HS-27A (cell line): ENCODE data around the gene TNFSF12.

Experiments
- DNase-seq: peaks from one replicate; pipeline ENCODE4 v3.0.0-alpha.2; 2012; ENCODE audit warnings: low read depth, missing footprints

TNFSF12 gene

DNA sequence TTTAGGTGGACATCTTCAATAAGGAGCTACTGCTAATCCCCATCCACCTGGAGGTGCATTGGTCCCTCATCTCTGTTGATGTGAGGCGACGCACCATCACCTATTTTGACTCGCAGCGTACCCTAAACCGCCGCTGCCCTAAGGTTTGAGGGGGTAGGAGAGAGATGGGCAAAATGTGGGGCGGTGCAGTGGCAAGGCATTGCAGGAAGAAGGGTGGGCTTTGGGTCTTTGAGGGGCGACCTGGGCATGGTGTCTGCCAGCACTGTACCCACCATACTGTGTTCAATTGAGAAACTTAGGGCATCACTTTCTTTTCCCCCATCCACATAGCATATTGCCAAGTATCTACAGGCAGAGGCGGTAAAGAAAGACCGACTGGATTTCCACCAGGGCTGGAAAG, 21.5 kb downstream of the TNFSF12 start:
- DNase-seq, result no peak

DNA sequence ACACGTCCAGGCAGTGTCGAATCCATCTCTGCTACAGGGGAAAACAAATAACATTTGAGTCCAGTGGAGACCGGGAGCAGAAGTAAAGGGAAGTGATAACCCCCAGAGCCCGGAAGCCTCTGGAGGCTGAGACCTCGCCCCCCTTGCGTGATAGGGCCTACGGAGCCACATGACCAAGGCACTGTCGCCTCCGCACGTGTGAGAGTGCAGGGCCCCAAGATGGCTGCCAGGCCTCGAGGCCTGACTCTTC, 23.4 kb downstream of the TNFSF12 start:
- no peak for DNase-seq

DNA sequence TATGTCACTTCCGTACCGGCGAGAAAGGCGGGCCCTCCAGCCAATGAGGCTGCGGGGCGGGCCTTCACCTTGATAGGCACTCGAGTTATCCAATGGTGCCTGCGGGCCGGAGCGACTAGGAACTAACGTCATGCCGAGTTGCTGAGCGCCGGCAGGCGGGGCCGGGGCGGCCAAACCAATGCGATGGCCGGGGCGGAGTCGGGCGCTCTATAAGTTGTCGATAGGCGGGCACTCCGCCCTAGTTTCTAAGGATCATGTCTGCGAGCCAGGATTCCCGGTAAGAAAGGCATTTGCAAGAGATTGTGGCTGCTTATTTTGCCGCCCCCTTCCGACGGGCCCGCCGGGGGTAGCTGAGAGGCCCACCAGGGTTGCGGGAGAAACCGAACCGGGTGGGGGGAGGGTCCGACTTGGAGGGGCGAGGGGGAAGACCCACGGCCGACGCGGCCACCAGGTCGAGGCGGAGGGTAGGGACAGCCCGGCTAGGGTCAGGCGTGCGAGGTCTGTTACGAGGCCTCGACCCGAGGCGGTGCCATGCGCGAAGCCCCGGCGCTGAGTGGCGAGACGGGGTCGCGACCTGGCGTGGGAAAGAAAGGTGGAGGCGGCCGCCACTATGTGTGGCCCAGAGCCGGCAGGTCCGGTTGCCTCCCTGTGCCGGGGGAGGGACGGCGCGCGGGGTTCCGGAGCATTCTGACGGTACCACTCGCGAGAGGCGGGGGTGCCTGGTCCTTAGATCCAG, 23.9 kb downstream of the TNFSF12 start:
- DNase-seq, result peak; percentile 87

DNA sequence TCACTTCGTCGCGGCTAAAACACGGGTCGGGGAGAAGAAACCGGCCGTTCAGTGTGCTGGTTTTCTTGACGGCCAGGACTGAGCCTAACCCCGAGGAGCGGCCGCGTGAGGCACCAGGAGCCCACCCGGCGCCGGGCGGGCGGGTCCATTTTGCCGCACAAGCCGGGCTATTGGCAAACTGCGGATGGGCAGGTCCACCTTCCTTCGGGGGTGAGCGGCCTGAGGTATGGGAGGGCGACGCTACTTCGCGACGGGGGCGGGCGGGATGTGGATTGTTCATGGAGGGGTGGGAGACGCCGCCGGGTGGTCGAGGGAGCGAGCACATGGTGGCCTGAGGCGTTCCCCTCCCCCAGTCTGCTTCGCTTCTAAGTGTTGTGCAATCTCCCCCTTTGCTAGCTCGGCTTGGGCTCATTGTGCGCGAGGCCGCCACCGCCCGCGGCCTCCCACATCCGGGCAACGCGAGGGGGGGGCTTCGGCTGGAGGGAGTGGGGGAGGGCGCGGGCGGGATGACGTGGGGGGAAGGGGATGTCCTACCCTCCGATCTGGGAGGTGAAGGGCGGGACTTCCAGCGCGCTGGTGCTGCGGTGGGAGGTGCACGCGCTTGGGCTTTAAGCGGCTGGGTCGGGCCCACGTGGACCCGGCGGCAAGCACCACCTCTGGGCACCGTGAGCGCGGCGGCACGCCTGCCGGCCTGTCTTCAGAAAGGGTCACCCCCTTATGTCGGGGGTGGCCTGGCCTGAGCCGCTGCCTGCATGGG, 24.6 kb downstream of the TNFSF12 start:
- DNase-seq, result no peak

DNA sequence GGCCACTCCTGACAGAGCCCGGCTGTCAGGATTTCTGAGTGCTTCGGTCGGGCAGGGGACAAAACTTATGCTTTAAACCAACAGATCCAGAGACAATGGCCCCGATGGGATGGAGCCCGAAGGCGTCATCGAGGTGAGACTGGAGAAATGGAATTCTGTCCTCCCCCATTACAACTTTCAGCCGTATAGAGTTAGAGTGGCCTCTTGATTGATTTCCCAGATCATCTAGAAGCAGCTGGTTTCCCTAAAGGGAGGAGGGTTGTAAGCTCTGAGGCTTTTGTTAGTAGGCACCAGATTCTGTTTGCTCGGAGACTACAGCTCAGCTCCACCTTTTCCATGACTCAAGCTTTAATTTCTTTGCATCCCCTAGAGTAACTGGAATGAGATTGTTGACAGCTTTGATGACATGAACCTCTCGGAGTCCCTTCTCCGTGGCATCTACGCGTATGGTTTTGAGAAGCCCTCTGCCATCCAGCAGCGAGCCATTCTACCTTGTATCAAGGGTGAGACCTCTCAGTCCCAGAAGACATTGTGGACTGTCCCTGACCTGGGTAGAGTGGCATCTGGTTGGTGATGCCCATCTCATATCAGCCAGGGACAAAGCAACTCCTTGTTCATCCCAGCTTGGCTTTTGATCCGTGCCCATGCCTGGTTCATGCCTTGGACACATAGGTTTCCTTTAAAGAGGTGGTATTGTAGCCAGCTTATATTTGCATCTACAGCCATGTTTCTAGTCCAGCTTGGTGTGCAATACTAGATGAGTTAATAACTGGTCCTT, 25.5 kb downstream of the TNFSF12 start:
- no peak for DNase-seq

DNA sequence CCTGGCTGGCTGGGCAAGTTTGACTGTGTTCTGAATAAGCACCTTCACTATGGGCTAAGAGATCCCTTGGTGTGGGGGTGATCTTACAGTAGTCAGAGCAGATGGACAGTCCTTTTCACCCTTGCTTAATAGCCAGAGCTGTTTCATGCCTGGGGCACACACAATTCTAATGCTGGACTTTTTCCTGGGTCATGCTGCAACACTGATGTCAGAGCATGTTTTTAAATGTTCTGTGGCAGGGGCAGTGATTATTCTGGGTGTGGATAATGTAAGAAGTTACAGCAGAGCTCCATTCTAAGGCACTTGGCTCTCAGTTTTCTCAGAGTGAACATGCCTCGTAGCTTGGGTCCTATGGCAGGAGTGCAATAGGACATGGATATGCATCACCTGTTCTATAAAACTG, 26.6 kb downstream of the TNFSF12 start:
- no peak for DNase-seq

DNA sequence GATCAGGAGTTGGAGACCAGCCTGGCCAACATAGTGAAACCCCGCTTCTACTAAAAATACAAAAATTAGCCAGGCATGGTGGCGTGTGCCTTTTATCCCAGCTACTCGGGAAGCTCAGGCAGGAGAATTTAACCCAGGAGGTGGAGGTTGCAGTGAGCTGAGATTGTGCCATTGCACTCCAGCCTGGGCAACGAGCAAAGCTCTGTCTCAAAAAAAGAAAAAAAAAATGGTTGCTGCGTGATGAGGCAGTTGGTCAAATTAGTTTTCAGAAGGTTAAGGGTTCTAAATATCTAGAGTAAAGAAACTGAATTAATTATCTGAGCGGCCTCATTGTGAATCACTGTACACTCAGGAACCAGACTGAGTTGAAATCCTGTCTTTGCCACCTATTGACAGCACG, 27.1 kb downstream of the TNFSF12 start:
- DNase-seq, result no peak

DNA sequence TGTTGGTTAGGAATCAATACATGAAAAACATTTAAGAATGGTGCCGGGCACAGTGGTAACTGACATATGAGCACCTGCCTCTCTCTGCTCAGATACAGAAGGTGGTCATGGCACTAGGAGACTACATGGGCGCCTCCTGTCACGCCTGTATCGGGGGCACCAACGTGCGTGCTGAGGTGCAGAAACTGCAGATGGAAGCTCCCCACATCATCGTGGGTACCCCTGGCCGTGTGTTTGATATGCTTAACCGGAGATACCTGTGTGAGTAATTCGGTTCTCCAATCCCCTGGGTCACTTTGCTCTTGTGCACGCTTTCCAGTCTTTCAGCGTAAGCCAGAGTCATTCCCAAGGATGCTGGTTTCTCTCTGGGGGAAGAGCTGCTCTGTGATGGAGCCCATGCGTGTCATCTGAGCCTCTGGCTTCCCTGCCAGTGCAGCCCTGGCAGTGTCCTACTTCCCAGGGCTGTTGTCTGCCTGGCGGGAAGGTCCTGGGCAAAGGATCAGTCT, 27.6 kb downstream of the TNFSF12 start:
- DNase-seq, result no peak

DNA sequence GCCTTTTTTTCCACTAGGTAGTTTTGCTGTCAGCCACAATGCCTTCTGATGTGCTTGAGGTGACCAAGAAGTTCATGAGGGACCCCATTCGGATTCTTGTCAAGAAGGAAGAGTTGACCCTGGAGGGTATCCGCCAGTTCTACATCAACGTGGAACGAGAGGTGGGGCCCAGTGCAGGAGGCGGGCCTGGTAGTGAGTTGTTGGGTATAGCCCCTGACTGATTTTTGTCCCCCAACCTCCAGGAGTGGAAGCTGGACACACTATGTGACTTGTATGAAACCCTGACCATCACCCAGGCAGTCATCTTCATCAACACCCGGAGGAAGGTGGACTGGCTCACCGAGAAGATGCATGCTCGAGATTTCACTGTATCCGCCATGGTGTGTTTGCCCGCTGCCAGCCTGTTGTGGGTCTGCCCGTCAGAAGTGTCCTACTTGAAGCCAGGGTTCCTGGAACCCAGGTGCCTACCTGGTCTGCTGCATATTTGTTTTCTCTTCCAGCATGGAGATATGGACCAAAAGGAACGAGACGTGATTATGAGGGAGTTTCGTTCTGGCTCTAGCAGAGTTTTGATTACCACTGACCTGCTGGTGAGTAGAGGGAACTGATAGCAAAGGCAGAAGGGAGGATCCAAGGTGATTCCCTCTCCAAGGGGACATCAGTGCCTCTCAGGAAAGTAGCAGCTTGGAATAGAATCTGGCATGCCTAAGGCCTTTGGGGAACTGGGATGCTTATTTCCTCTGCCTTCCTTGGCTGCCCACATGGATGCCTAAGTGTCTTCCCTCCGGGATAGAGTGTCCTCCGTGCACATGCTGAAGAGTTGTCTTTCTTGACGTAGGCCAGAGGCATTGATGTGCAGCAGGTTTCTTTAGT, 28.7 kb downstream of the TNFSF12 start:
- no peak for DNase-seq

DNA sequence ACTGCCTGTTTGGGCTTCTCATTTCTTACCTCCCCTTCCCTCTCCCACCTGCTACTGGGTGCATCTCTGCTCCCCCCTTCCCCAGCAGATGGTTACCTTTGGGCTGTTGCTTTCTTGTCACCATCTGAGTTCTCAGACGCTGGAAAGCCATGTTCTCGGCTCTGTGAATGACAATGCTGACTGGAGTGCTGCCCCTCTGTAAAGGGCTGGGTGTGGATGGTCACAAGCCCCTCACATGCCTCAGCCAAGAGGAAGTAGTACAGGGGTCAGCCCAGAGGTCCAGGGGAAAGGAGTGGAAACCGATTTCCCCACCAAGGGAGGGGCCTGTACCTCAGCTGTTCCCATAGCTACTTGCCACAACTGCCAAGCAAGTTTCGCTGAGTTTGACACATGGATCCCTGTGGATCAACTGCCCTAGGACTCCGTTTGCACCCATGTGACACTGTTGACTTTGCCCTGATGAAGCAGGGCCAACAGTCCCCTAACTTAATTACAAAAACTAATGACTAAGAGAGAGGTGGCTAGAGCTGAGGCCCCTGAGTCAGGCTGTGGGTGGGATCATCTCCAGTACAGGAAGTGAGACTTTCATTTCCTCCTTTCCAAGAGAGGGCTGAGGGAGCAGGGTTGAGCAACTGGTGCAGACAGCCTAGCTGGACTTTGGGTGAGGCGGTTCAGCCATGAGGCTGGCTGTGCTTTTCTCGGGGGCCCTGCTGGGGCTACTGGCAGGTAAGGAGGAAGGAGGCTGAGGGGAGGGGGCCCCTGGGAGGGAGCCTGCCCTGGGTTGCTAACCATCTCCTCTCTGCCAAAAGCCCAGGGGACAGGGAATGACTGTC, 30.4 kb downstream of the TNFSF12 start, which contains the start of gene CD68:
CD68 (plus strand) TSS at position 638 of the 833 bp plus-strand sequence; CDS start at position 678, 40 bp downstream.
- no peak for DNase-seq

DNA sequence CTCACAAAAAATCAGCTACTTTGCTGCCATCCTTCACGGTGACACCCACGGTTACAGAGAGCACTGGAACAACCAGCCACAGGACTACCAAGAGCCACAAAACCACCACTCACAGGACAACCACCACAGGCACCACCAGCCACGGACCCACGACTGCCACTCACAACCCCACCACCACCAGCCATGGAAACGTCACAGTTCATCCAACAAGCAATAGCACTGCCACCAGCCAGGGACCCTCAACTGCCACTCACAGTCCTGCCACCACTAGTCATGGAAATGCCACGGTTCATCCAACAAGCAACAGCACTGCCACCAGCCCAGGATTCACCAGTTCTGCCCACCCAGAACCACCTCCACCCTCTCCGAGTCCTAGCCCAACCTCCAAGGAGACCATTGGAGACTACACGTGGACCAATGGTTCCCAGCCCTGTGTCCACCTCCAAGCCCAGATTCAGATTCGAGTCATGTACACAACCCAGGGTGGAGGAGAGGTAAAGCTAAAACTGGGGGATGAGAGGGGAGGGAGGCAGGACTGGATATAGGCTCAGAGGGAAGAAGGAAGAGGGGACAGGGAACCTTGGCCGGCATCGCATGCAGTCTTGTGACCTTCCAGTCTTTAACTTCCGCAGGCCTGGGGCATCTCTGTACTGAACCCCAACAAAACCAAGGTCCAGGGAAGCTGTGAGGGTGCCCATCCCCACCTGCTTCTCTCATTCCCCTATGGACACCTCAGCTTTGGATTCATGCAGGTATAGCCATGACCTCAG, 31.2 kb downstream of the TNFSF12 start:
- no peak for DNase-seq

DNA sequence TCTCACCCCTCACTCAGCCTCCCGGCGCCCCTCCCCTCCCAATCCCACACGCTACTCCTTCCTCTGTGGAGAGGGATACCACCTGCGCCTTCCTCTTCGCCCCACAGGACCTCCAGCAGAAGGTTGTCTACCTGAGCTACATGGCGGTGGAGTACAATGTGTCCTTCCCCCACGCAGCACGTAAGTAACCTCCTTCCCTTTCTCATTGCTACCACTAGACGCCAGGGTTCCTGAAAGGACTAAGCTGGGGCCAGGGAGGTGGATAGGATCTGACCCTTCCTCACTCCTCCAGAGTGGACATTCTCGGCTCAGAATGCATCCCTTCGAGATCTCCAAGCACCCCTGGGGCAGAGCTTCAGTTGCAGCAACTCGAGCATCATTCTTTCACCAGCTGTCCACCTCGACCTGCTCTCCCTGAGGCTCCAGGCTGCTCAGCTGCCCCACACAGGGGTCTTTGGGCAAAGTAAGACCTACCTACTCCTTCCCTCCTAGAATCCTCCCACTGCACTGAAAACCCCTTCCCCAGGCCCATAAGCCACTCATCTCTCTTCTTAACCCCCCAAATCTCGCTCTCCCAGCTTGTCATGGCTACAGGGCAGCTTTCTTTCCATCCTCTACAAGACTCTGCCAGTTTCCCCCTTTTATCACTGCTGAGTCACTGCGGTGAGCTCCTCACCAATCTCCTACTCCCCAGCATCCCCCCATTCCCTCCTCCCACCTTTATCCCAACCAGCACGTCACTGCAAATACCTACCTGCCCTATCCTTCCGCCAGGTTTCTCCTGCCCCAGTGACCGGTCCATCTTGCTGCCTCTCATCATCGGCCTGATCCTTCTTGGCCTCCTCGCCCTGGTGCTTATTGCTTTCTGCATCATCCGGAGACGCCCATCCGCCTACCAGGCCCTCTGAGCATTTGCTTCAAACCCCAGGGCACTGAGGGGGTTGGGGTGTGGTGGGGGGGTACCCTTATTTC, 32.0 kb downstream of the TNFSF12 start:
- no peak for DNase-seq

DNA sequence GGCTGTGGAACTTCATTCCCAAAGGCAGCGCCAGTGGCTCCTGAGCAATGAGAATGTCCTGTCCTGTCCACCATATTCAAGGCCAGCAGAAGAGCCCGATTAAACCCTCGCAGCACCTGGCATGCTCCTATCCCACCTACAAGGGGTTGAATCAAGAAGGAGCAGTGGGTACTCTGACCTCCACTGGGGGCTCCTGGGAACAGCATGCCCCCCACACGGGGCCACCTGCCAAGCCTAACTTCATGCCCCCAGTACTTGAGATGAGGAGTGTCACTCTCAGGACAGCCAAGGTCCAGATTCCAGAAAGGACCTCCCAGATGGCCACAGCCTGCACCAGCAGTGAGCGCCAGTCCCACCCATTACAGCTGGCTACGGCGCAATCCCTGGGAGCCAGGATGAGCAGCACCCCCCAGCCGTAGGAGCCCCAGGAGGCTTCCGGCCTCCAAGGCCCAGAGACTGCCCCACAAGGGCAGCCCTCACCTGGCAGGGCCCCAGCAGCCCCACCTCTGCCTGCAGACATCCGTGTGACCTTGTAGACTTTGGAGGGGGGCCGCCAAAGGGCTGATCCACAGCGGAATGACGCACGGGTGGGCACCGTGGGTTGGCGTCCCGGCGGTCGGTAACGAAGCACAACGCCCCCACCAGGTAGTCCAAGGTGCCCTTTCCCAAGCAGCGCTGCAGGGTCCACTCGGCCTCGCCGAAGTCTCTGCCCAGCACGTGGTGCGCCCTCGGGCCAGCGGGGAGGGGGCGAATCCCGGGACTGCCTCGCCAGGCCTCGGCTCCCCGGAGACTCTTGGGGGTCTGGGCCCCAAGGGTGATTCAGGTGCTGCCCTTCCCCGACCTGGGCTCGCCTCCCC, 33.8 kb downstream of the TNFSF12 start:
- DNase-seq, result no peak

DNA sequence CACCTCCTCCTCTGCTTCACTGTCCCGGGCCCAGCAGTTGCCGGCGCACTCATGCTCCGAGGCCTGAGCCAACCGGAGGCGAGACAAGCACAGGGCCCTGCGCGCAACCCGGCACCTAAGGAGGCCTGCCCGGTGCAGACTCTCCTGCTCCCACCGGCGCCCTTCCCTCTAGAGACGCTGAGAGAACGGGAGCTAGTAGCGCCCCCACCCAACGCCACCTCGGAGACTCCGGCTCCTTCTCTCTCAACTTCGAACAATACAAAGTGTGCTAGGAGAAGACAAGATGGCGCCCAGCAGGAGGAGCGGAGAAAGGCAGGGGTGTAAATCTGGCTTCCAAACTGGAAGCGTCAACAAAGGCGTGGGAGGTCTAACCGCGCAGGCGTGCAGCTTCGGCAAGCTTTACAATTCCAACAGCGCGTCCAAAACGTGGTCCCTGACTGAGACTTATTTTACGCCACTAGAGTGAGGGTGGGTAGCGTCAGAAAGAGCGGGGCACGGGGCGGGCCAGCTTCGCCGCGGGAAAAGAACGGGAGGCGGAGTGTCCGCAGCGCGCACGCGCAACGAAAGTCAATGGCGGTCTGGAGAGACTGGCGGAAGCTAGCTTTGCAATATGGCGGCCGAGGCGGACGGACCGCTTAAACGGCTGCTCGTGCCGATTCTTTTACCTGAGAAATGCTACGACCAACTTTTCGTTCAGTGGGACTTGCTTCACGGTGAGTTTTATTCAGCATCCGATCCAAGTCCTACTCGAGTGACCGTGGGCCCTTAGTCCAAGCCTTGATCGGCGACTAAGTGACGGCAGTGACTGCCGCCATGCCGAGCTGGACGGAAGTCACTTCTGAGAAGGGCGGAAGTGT, 34.6 kb downstream of the TNFSF12 start, which contains the start of gene MPDU1:
MPDU1 (plus strand) TSS at position 600 of the 857 bp plus-strand sequence; CDS start at position 611, 11 bp downstream.
- peak; percentile 74 for DNase-seq

DNA sequence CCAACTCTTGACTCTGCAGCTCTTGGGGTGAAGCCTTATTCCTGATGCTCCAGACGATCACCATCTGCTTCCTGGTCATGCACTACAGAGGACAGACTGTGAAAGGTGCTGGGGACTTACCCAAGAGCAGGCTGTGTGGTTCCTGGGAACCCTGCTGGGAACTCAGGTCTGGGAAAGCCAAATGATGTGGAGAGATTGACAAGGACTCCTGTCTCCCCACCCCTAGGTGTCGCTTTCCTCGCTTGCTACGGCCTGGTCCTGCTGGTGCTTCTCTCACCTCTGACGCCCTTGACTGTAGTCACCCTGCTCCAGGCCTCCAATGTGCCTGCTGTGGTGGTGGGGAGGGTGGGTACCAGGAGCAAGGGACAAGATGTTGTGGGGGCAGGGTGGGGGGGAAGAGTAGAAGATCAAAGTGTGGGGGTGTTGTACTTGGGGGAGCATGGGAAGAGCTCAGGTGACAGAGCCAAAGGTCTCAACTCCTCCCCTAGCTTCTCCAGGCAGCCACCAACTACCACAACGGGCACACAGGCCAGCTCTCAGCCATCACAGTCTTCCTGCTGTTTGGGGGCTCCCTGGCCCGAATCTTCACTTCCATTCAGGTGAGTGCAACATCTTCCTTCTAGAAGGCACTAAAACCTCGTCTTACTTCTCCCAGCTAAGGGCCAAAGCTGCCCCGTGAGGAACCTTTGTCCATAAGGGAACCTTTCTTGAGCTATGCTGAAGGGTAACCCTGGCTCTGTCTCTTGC, 38.0 kb downstream of the TNFSF12 start:
- DNase-seq, result no peak
